Fibroblast of skin of scalp (primary cell): ENCODE measurements around the gene CADM3.

Experiments
- DNase-seq: peaks from one replicate; pipeline ENCODE4 v3.0.0-alpha.2; 2013

CADM3 gene

DNA sequence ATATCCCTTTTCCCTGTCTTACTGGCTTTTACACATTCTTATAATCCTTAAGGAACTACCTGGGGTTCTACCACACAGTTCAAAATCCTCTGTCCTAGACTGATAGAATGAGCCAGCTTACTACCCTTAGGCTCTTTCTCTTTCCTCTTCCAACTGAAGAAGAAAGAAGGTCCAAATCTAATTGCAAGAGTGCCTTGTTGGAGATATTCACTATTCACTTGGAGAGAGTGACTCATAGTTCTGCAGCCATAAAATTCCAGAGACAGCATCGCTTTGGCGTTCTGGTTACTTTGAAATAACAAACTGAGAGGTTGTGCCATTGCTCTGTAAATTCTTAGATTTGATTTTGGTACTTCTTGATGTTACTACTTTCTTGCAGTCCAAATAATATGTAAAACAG lies 4.2 kb downstream of the CADM3 start:
- no peak for DNase-seq

DNA sequence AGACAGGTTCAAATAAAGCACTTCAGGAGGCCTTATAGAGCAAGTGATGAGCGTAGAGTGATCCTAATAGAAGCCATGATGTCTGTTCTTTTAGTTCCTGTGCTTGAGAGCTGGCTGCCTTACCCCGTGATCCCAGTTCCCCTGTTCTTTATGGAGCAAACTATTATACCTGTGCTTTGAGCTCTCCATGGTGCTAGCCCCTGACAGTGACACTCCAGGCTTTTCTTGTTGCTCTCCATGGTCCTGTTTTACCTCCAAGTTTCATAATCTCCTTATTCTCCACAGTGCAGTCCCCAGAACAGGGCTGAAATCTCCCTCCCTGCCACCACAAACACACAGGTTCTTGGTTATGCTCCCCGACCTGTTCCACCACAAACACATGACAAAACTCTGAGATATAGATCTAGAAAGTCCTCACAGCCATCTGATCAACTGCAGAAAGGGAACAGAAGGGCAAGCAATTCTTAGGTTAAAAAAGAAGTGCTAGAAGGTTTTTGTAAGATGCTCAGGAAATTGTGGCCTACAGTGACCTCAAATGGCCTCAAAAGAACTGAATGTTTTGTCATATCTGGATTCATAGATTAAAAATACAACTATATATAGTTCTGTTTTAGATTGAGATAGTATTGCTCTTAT lies 6.0 kb downstream of the CADM3 start:
- DNase-seq, result peak; percentile 70

DNA sequence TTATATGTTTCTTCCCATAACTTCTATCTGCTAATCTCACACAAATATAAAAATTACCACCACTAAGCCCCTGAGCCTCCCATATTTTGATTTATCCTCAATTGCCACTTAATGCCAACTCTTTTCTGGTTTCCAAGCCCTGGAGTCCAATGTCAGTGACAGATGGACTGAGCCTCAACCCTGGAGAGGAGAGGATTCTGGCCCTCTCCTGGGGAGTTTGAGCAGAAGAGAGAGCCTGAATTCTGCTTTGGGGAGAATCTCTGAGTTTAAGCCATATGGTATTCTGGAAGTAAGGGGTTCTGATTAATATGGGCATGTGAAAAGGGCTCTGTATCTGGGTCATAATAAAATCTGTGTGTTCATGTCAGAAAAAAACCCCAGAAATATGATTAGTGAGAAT lies 8.5 kb downstream of the CADM3 start:
- no peak for DNase-seq

DNA sequence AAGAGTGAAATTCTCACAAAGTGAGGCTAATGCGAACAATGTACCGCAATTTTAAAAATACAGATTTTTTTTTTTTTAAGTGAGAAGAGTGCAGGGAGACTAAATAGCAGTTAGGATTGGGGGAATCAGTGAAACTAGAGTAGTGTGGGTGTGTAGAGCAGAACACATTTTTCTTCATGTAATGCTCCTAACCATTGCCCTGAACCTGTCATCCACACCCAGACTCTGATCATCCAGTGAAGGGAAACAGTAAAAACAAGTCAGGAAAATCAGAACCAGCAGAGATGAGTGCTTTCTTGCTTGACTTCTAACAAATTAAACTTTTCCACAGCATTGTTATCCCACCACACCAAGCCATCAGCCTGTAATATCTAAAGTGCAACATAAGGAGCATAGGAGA lies 9.1 kb downstream of the CADM3 start:
- no peak for DNase-seq

DNA sequence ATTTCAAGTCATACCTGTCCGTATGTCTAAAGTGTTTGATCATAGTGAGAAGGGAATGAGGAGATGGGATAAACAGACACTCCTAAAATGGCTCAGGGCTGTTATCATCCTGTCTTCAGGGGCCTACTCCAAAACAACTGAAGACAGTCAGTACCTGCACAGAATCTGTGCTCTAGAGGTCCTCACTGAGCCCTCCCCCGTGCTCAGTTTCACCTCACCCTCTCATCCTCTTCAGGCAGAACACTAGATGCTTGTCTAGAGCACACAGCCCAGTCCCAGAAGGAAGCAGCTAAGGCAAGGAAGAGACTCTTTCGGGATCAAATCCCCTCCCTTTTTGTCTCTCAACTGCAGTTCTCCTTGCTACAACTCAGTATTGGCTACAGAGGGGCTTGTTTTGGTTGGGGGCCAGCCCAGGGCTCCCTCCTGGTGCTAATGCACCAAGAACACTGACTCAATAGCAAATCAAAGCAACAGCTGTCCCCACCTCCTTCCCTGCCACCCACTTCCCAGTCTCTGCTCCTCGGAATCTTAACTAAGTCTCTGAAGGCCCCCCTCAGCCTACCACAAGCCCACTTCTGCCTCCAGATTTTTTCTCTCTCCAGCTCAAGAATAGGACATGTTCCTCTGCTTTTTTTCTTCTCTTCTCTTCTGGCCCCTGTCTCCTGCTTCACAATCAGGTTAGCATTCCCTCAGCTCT lies 10.1 kb downstream of the CADM3 start:
- DNase-seq, result no peak

DNA sequence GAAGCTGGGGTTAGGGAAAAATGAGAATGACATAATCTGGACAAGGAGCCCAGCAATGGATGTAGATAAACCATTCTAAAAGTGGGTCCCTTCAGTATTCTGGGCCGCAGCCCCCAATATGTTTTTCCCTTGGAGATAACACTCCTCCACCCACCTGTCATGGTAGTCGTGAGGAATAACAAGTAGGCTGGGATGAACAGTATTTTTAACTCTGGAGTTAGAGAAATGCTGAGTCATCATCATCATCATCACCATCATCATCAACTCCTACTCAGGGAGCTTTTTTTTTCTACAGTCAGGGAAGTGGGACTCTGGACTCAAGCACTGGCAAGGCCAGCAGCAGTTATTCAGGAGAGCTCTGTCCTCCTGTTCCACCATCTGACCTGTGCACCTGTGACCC lies 12.8 kb downstream of the CADM3 start:
- DNase-seq, result no peak

DNA sequence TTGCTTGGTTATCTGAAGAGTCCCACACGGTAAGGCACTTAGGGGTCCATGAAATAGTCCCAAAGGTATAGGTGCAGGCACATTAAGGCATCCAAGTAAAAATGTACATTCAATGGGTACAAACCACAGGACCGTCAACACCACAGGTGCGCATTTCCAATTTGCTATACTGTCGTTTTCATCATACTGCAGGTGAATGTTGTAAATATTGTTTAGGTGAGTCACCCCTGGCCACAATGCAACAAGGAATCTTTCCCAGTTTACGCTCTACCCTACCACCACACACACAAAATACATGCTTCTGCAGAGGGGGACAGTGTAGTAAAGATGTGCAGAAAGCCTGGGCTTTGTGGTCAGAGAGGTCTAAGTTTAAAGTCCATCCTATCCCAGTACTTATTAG lies 13.7 kb downstream of the CADM3 start:
- DNase-seq, result no peak

DNA sequence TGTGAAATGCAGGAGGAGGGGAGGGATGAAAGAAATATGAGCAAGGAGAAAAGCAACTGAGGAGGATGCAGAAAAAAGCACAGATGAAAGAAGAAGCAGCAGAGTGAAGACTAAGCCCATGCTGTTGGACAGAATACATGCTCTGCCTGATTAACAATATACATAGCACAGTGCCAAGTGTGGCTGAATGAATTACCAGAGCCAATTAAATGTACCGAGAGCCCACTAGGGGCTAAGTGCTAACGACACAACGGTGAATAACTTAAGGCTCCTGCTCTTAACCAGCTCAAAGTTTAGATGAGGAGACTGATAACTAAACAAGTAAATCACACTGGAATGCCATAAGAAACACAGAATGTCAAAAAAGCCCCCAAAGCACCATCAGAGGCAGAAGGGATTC lies 15.6 kb downstream of the CADM3 start:
- DNase-seq, result no peak

DNA sequence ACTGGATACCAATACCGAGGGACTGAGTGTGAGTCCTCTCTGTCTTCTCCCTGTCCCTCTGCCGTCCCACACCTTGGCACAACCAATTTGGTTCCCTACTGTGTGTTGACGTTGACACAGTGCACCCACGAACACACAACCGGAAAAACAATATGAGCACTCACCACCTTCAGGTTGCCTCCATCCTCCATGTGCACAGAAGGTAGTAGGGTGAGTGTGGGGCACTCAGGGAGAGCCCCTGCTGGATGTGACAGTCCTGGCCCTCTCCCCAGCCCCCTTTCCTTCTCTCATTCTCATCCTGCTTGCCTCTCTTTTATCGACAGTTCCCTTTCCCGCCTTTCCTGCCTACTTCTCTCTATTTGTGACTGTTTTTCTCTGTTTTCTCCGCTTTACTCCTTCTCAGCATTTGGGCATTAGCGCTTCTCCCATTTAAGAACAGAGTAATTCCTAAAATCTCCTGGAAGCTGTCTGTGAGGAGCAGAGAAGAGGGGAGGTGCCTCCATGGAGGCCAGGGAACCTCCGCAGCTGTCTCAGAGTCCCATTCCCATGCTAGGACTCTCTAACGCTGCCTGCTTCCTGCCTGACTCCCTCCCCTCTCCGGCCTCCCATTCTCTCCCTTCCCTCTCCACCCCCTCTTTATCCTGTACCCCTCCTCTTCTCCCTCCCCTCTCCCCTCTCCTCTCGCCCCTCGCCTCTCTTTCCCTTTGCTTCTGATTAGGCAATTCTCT lies 16.4 kb downstream of the CADM3 start:
- no peak for DNase-seq

DNA sequence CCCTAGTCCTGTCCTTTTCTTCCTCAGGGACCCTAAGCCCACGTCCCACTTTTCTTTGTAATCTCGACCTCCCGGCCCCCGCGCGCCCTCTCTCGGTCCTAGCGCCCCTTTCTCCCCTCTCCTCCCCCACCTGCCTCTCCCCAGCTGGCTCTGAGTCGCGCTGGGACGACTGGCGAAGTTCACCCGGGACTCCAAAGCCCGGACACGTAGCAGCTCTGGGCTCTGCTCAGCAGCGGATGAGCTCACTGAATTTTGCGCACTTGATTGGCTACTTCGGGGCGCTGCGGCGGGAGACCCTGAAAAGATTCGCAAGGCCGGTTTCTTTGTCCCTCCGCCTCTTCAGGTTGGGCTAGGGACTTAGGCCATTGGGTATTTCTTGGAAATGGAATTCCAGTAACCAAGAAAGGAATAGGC lies 17.0 kb downstream of the CADM3 start:
- DNase-seq, result peak; percentile 30

DNA sequence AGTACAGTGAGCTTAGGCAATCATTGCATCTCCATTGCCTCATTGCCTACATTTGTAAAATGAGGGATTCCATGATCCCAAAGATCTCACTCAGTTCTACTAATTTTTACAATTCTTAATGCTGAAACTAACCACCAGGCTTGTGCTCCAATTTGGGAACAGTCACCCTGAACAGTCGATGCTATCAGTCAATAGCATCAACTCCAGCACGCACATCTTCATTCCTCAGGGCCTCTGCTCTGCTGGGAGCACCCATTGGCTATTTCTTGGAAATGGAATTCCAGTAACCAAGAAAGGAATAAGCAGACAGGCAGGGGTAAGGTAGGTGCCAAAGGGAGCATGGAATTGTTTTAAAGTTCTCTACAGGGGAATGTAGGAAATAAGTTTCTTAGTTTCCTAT lies 19.0 kb downstream of the CADM3 start:
- no peak for DNase-seq

DNA sequence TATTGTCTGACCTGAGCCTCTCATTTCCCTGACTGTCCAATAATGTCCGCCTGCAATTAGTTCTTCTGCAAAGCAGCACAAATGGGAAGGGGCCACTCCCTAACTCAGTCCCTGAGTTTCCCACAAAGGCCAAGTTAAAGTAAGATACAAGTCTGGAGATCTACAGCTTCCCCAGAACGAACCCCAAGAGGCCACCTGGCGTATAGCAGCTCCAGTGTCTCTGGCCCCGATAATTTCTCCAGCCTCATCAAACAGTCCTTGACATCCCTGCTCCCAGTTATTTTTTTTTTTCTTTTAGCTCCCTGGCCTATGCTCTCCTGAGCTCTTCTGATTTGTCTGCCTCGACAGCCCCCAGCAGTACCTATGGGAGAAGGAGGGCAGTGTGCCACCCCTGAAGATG lies 25.1 kb downstream of the CADM3 start:
- no peak for DNase-seq

DNA sequence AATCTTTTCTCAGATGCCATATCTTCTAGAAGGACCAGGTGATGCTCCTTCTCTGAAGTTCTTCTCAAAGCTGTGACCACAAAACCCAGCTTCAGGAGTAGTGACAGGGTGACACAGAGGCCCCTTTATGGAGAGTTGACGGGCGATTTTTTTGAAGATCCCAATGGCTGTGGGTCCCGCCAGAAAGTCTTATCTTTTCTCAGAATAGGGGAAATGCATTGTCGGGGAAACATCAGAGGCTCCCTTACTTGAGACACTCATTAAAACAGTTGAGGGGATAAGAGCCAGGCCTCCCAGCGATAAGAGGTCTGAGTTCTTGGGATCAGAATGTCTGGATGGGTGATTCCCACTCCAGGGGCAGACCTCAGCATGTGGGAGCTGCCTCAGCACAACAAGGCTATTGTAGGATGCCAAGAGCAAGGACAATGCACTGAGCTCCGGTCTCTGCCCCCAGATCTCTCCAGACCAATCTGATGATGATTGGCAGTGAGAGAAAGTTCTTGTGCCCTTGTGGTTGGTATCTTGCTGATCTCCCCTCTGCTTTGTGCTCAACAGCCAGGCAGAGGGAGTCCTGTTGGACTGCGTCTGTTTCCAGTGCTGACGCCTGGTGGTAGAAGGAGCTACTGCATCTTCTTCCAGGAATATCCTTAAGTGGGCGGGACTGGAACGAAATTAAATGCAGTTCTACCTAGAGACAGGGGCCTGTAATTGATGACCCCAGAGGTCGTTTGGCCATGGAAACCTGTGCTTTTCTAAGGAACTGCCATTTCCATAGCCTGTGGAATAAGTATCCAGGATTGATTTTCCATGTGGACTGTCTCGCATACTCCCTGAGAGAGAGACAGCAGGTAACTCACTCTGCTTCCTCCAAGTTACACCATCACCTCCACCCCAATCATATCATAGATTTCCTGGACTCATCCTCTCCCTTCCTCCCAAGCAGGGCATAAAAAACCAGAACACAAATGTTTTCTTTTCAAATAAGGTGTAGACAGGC lies 26.4 kb downstream of the CADM3 start:
- peak; percentile 74 for DNase-seq

DNA sequence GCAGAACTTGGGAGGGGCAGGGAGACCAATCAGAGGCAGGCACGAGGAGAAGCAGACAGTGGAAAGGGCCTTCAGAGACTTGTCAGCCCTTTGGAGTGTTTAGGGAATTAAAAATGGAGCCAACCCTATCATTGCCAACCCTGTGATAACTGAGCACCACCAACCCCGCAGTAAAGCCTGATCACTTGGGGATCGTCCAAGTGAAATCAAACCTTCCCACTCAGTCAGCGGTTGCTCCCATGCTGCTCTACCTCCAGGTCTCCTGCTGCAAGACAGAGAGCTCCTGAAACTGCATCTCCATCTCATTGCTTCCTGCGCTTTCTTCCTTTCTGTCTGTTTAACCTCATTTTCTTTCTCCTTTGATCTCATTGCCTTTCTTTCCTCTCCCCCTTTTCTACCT lies 28.5 kb downstream of the CADM3 start:
- no peak for DNase-seq

DNA sequence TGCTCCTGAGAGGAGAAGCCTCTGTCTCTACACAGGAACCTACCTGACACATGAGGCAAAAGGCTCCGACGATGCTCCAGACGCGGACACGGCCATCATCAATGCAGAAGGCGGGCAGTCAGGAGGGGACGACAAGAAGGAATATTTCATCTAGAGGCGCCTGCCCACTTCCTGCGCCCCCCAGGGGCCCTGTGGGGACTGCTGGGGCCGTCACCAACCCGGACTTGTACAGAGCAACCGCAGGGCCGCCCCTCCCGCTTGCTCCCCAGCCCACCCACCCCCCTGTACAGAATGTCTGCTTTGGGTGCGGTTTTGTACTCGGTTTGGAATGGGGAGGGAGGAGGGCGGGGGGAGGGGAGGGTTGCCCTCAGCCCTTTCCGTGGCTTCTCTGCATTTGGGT lies 29.4 kb downstream of the CADM3 start:
- DNase-seq, result no peak

DNA sequence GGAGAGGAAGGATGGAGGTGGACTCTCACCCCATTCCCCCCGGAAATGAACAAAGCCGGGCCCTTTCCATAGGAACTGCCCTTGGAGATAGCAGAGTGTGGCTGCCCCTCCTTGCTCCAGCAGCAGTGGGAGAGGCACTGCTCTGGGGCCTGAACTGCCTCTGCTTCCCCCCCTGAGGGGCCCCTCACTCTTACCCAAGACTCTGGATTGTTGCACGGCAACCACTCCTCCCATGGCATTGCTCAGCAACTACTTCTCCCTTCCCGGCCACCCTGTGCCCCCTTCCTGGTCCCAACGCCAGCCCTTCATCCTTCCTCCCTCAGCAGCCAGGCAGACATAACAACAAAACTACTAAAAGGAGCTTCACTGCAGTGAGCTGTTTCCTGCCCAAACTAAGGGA lies 30.2 kb downstream of the CADM3 start:
- no peak for DNase-seq

DNA sequence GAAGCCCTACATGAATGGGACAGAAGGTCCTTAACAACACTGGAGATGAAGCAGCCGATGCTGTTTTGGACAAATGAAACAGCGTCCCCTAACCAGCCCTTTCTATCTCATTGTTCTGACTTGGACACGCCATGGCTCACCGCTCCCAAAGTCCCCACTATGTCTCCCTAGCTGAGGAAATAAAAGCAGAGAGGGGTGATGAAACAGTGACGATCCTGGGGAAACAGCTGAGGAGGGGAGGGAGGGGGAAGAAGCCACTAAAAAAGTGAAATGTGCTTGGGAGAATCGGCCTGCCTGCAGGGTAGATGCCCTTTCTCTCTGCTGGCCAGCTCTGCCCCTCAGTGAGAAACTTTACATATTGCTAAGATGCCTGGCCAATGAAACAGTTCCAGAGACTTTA lies 32.2 kb downstream of the CADM3 start:
- DNase-seq, result no peak

DNA sequence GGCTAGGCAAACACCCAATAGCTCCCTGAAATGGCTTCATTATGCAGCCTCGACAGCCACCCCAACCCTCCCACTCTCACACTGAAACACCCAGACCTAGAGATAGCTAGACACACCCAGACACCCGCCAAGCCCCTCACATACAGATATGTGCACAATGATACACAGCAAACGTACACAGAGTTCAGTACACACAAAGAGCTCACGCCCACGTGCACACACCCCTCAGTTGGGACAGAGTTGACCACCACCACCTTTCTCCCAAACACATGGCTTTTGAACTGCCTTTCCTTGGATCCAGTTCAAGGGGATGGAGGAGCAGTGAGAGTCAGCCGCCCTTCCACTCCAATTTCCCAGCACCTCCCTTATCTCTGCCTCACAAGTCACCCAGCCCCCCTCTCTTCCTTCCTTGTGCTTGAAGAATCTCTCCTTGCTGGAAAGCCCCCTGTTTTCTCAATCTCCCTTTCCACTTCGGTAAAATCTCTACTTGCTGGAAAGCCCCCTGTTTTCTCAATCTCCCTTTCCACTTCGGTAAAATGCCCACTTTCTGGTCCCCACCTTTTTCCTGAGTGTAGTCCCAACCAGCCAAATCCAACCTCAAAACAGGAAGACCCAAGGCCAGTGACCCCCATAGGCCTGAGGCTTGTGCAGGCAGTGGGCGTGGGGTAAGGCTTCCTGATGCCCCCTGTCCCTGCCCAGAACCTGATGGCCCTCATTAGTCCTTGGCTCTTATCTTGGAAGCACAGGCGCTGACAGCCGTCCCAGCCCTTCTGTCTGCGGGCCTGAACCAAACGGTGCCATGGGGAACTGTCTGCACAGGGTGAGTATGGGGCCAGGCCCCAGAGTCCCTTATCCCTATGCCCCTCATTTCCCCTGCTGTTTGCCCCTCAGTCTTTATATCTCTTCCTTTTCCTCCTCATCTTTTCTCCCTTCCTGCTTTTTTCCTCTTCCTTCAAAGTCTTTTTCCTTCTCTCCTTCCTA lies 33.0 kb downstream of the CADM3 start, which contains the start of gene ACKR1:
Gene ACKR1, plus strand, starts transcription at position 715 of the 981 bp plus-strand sequence. Its CDS starts 85 bp downstream, at position 800.
- no peak for DNase-seq

DNA sequence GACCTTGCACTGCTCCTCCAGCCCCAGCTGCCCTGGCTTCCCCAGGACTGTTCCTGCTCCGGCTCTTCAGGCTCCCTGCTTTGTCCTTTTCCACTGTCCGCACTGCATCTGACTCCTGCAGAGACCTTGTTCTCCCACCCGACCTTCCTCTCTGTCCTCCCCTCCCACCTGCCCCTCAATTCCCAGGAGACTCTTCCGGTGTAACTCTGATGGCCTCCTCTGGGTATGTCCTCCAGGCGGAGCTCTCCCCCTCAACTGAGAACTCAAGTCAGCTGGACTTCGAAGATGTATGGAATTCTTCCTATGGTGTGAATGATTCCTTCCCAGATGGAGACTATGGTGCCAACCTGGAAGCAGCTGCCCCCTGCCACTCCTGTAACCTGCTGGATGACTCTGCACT lies 33.8 kb downstream of the CADM3 start:
- no peak for DNase-seq

DNA sequence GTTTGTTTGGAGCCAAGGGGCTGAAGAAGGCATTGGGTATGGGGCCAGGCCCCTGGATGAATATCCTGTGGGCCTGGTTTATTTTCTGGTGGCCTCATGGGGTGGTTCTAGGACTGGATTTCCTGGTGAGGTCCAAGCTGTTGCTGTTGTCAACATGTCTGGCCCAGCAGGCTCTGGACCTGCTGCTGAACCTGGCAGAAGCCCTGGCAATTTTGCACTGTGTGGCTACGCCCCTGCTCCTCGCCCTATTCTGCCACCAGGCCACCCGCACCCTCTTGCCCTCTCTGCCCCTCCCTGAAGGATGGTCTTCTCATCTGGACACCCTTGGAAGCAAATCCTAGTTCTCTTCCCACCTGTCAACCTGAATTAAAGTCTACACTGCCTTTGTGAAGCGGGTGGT lies 34.7 kb downstream of the CADM3 start:
- no peak for DNase-seq

DNA sequence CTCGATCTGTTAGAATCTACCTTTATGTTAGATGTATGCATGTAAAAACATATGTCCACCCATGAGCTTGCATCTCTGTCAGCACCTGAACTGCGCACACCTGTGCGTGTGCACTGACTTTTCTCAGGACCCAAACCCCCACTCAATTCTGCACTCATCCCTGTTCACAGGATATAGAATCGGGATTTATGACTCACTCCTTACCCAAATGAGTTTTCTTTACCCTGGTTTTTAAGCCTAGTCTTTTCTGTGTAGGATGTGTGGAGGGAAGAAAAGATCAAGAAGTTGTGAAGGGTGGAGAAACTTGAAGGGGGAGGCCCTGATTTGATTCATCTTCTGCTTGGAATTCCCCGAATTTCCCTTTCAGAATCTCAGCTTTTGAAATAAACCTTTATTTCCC lies 35.7 kb downstream of the CADM3 start:
- no peak for DNase-seq
